Calu3 (cell line): Measurements from ENCODE around the gene CHID1. TPM values are rescaled to one million over a fixed set of nuclear protein-coding genes. Genes with fewer than 3 reads are reported as not detected.

Experiments used
- BruUV-seq: library from RNA; stranded (reverse); fragments of 400-500 nt; replicated peaks from 2 replicates; lab custom pipeline; 2021; lab: Mats Ljungman, UMichigan
- CTCF ChIA-PET: fragments of 300-600 bp; sonication (Branson Sonifier 250); formaldehyde crosslinking; loops from one replicate; lab custom pipeline; 2022; ENCODE audit warnings: antibody characterized with exemption; lab: Charles Lee
- DNase-seq: peaks from one replicate; pipeline ENCODE4 v3.0.0; 2022
- H3K27ac Mint-ChIP-seq: one replicate; pipeline ENCODE4 v1.8.0; 2022; ENCODE audit warnings: mixed read lengths; ENCODE audit not compliant: unreplicated experiment
- H3K27me3 Mint-ChIP-seq: one replicate; pipeline ENCODE4 v1.8.0; 2022; ENCODE audit warnings: mixed read lengths; ENCODE audit not compliant: unreplicated experiment
- H3K36me3 Mint-ChIP-seq: one replicate; pipeline ENCODE4 v1.8.0; 2022; ENCODE audit warnings: mild to moderate bottlenecking, moderate library complexity, mixed read lengths; ENCODE audit not compliant: insufficient read depth, unreplicated experiment
- H3K4me1 Mint-ChIP-seq: one replicate; pipeline ENCODE4 v1.8.0; 2022; ENCODE audit warnings: mild to moderate bottlenecking, low read depth, mixed read lengths; ENCODE audit not compliant: unreplicated experiment
- H3K4me3 Mint-ChIP-seq: one replicate; pipeline ENCODE4 v1.8.0; 2022; ENCODE audit warnings: mild to moderate bottlenecking, low read depth, moderate library complexity, mixed read lengths; ENCODE audit not compliant: unreplicated experiment
- H3K9me3 Mint-ChIP-seq: one replicate; pipeline ENCODE4 v1.8.0; 2022; ENCODE audit warnings: low read depth, mixed read lengths; ENCODE audit not compliant: unreplicated experiment
- CTCF ChIP-seq: fragments of 200-600 bp; IDR thresholded peaks from one replicate; pipeline ENCODE4 v1.8.0; 2022; ENCODE audit warnings: antibody characterized with exemption; ENCODE audit not compliant: unreplicated experiment
- intact Hi-C: fragments of 100-400 bp; cut with micrococcal nuclease; formaldehyde crosslinking; loops from one replicate; pipeline ENCODE4 v1.10.0; 2022; ENCODE audit not compliant: unreplicated experiment
- total RNA-seq: library from RNA; stranded (reverse); gene quantifications from 2 replicates; pipeline ENCODE4 v1.2.3, GENCODE V29; 2022

CHID1 gene
- total RNA-seq, 1 experiment from 2014 or later, result 134 TPM

GRCh38 chr11:858762-859339 is 51.8 kb downstream of the CHID1 start:
- no TSS peak for BruUV-seq

GRCh38 chr11:858053-858761 is 52.4 kb downstream of the CHID1 start:
- peaks cover 15% of the 10 kb centered on the region for H3K27me3 Mint-ChIP-seq
- no peak overlapping the region for H3K27ac Mint-ChIP-seq
- no peaks in the 10 kb centered on the region for H3K9me3 Mint-ChIP-seq
- H3K4me3 Mint-ChIP-seq, result no peak overlapping the region
- peaks cover 9% of the 10 kb centered on the region for H3K4me1 Mint-ChIP-seq
- CTCF ChIA-PET, result no interaction called here
- H3K36me3 Mint-ChIP-seq, result peaks cover 56% of the 10 kb centered on the region
- intact Hi-C loops, result loop anchor here (10.0 kb wide), 1 partner anchor 197 kb away; no protein-coding TSS in a partner anchor
- no peak for TF ChIP-seq CTCF
- BruUV-seq, result no TSS peak
- no peak for DNase-seq

More at GRCh38 chr11:858762-859339, 51.8 kb downstream of the CHID1 start:
- peaks cover 15% of the 10 kb centered on the region for H3K27me3 Mint-ChIP-seq
- H3K4me1 Mint-ChIP-seq, result peaks cover 9% of the 10 kb centered on the region
- H3K36me3 Mint-ChIP-seq, result peaks cover 63% of the 10 kb centered on the region
- no peak overlapping the region for H3K27ac Mint-ChIP-seq
- TF ChIP-seq CTCF, result no peak
- no peaks in the 10 kb centered on the region for H3K9me3 Mint-ChIP-seq
- DNase-seq, result no peak
- CTCF ChIA-PET, result interaction anchor here (0.7 to 1.2 kb wide), 3 partner anchors 62 to 183 kb away, joined by 3 to 20 read pairs (median 17); no protein-coding TSS in a partner anchor
- peak overlapping the region; percentile 72 for H3K4me3 Mint-ChIP-seq
- intact Hi-C loops, result loop anchor here (10.0 kb wide), 1 partner anchor 196 kb away; no protein-coding TSS in a partner anchor

GRCh38 chr11:856397-856796 is 54.2 kb downstream of the CHID1 start:
- BruUV-seq, result no TSS peak
- CTCF ChIA-PET, result interaction anchor here (0.9 kb wide), 1 partner anchor 9 kb away, joined by 4 read pairs; no protein-coding TSS in a partner anchor

GRCh38 chr11:855796-856195 is 54.8 kb downstream of the CHID1 start:
- Mint-ChIP-seq H3K9me3 (no peaks in the 10 kb centered on the region), H3K4me1 (peaks cover 9% of the 10 kb centered on the region), H3K27ac (no peak overlapping the region), H3K27me3 (no peaks in the 10 kb centered on the region), H3K36me3 (peaks cover 34% of the 10 kb centered on the region), H3K4me3 (no peak overlapping the region)
- CTCF ChIA-PET, result no interaction called here
- no TSS peak for BruUV-seq
- DNase-seq, result no peak
- intact Hi-C loops, result loop anchor here (10.0 kb wide), 1 partner anchor 199 kb away; no protein-coding TSS in a partner anchor
- TF ChIP-seq CTCF, result no peak

More at GRCh38 chr11:856397-856796, 54.2 kb downstream of the CHID1 start:
- peaks cover 9% of the 10 kb centered on the region for H3K4me1 Mint-ChIP-seq
- H3K27me3 Mint-ChIP-seq, result peaks cover 6% of the 10 kb centered on the region
- no peaks in the 10 kb centered on the region for H3K9me3 Mint-ChIP-seq
- peaks cover 38% of the 10 kb centered on the region for H3K36me3 Mint-ChIP-seq
- no peak for DNase-seq
- no peak overlapping the region for H3K27ac Mint-ChIP-seq
- no peak overlapping the region for H3K4me3 Mint-ChIP-seq
- intact Hi-C loops, result loop anchor here (10.0 kb wide), 1 partner anchor 198 kb away; no protein-coding TSS in a partner anchor
- TF ChIP-seq CTCF, result no peak
